Activated naive CD8-positive, alpha-beta T cell (primary cell): Measurements from ENCODE around the gene EMP2.
"Not testable (repeated sequence)": the region's sequence is repeated elsewhere in the genome, so short reads cannot be mapped to it uniquely, and the experiment has no call there.

ENCODE experiments used
- H3K27ac Mint-ChIP-seq: one replicate; pipeline ENCODE4 v1.8.0; 2021; ENCODE audit warnings: mixed read lengths
- H3K27me3 Mint-ChIP-seq: one replicate; pipeline ENCODE4 v1.8.0; 2021; ENCODE audit warnings: mixed read lengths
- H3K36me3 Mint-ChIP-seq: one replicate; pipeline ENCODE4 v1.8.0; 2021; ENCODE audit warnings: mixed read lengths
- H3K4me1 Mint-ChIP-seq: one replicate; pipeline ENCODE4 v1.8.0; 2021; ENCODE audit warnings: low read depth, mixed read lengths
- H3K4me3 Mint-ChIP-seq: one replicate; pipeline ENCODE4 v1.8.0; 2021; ENCODE audit warnings: mild to moderate bottlenecking, mixed read lengths
- H3K9me3 Mint-ChIP-seq: one replicate; pipeline ENCODE4 v1.8.0; 2021; ENCODE audit warnings: low read depth, mixed read lengths

EMP2 gene

DNA sequence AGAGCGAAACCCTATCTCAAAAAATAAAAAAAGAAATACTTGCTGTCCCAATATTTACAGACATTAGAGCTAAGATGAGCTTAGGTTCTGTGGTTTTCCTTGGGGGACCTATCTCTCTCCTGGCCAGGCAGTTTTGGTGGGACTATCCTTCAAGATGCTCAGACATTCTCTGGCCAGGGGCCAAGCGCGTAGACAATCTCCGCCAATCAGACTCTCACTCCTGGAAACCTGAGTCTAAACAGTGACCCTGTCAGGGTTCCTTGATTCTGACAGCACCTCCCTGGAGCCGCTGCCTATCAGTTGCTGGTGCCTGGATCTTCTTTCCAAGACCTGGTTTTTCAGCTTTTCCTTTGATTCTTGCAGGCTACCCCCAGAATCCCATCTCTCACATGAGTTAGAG, 45.6 kb downstream of the EMP2 start:
- H3K4me3 Mint-ChIP-seq, result no peak overlapping the region
- no peaks in the 10 kb centered on the region for H3K9me3 Mint-ChIP-seq
- no peak overlapping the region for H3K27ac Mint-ChIP-seq
- no peaks in the 10 kb centered on the region for H3K36me3 Mint-ChIP-seq
- peaks cover 3% of the 10 kb centered on the region for H3K27me3 Mint-ChIP-seq
- H3K4me1 Mint-ChIP-seq, result no peaks in the 10 kb centered on the region

DNA sequence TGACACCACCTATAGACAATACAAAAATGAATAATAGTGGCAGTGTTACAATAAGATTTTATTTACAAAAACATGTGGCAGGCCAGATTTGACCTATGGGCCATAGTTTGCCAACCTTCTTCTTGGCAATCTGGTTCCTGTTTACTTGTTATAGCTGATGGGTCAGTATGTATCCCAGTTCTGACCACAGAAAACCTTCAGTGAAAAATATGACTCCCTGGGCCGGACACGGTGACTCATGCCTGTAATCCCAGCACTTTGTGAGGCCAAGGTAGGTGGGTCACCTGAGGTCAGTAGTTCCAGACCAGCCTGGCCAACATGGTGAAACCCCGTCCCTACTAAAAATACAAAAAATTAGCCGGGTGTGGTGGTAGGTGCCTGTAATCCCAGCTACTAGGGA, 46.8 kb downstream of the EMP2 start:
- not testable (repeated sequence) for H3K36me3 Mint-ChIP-seq, H3K9me3 Mint-ChIP-seq, H3K4me3 Mint-ChIP-seq, H3K4me1 Mint-ChIP-seq, H3K27ac Mint-ChIP-seq, H3K27me3 Mint-ChIP-seq

DNA sequence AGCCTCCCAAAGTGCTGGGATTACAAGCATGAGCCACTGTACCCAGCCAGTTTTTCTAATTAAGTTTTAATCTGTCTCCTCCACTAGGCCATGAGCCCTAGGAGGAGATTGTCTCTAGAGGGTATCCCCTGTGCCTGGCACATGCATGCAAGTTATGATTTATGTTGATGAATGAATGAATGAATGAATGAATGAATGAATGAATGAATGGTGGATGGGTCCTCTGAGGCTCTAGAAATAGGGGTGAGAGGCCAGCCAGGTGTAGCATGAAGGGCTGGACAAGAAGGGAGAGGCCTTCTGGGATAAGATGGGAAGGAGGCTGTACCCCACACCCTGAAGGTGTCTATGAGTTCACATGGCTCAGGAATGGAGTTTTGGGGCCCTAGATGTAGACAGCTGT, 48.8 kb downstream of the EMP2 start:
- no peaks in the 10 kb centered on the region for H3K4me1 Mint-ChIP-seq

DNA sequence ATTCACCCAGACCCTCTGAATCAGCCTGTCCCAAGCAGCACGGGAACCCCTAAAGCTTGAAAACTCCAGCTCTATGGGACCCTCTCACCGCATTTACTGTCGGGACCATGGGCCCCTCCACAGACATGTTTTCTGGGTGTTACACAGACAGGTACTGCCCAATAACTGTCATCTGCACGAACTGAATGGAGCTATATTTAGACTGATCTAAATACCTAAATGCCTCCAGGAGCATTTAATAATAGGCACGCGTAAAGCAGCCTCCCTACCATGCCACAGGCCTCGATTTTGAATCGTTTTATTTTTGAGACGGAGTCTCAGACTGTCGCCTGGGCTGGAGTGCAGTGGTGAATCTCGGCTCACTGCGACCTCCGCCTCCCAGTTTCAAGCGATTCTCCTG, 49.7 kb downstream of the EMP2 start:
- no peaks in the 10 kb centered on the region for H3K4me1 Mint-ChIP-seq
- no peak overlapping the region for H3K4me3 Mint-ChIP-seq
- no peaks in the 10 kb centered on the region for H3K27me3 Mint-ChIP-seq
- no peak overlapping the region for H3K27ac Mint-ChIP-seq
- no peaks in the 10 kb centered on the region for H3K9me3 Mint-ChIP-seq
- no peaks in the 10 kb centered on the region for H3K36me3 Mint-ChIP-seq

More for the DNA sequence above, 48.8 kb downstream of the EMP2 start:
- Mint-ChIP-seq H3K36me3 (no peaks in the 10 kb centered on the region), H3K9me3 (no peaks in the 10 kb centered on the region), H3K27ac (no peak overlapping the region), H3K27me3 (no peaks in the 10 kb centered on the region), H3K4me3 (no peak overlapping the region)

DNA sequence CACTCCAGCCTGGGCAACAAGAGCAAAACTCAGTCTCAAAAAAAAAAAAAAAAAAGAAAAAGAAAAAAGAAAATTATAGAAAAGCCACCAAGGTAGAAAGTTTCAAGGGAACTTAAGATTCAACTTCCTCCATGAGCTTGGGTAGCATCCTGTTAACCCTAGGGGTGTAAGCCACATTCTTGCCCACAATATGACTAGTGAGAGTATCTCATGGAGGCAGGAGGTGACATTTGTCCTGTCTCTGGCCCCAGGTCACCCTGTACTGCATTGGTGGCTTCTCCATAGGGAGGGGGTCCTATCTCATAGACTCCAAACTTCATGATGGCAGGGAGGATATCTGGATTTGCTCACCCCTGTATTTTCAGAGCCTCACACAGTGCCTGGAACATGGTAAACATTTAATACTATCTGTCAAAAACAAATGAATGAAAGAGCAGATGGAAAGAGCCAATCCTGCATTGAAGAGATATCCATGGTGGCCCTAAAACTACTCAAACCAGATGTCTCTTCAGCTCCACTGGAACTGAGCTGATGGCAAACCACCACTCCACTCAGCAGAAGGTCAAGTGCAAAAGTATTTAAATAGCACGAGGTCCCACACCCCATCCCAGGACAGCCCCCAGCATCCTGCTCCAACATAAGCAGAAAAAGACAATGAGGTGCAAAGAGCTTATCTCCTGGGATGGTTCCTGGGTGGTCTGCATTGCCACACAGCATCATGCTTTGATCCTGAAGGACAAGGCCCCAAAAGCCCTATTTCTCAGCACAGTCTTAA, 50.3 kb downstream of the EMP2 start:
- no peaks in the 10 kb centered on the region for H3K27me3 Mint-ChIP-seq
- no peak overlapping the region for H3K4me3 Mint-ChIP-seq
- H3K4me1 Mint-ChIP-seq, result no peaks in the 10 kb centered on the region
- no peaks in the 10 kb centered on the region for H3K9me3 Mint-ChIP-seq
- H3K36me3 Mint-ChIP-seq, result no peaks in the 10 kb centered on the region
- H3K27ac Mint-ChIP-seq, result no peak overlapping the region

DNA sequence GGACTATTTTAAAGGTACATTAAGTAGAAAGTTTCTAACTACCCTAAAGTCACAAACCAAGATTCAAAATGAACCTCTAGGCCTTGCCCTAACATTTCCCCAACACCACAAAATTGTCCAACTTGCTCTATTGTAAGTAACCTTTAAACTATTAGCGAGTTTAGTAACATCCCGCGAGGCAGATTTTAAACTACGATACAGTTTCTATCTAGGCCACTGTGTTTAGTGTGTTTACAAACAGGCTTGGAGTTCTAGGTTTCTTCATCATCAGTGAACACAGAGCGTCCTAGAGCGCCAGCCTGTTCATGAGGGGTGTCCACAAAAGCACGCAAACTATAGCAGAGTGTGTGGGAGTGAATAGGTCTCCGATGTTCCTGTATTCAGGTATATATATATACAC, 51.8 kb downstream of the EMP2 start:
- Mint-ChIP-seq H3K27ac (no peak overlapping the region), H3K36me3 (no peaks in the 10 kb centered on the region), H3K4me3 (no peak overlapping the region), H3K27me3 (no peaks in the 10 kb centered on the region), H3K4me1 (no peaks in the 10 kb centered on the region), H3K9me3 (no peaks in the 10 kb centered on the region)

DNA sequence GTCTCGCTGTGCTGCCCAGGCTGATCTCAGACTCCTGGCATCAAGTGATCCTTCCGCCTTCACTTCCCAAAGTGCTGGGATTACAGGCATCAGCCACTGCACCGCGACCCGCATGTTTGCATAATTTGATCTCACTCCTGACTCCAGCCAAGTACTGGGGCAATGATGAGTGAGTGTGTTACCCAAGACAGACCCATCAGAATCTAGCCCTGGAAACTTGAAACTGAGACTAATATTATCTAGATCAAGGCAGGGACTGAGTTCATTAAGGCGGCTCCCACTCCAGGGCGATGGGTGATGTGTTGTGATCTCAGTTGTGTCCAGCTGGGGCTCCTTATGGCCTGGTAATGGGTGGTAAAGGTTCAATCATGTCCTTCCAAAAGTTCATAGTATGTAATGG, 53.4 kb downstream of the EMP2 start:
- Mint-ChIP-seq H3K27ac (no peak overlapping the region), H3K36me3 (no peaks in the 10 kb centered on the region), H3K9me3 (no peaks in the 10 kb centered on the region), H3K4me3 (no peak overlapping the region), H3K27me3 (no peaks in the 10 kb centered on the region), H3K4me1 (no peaks in the 10 kb centered on the region)

DNA sequence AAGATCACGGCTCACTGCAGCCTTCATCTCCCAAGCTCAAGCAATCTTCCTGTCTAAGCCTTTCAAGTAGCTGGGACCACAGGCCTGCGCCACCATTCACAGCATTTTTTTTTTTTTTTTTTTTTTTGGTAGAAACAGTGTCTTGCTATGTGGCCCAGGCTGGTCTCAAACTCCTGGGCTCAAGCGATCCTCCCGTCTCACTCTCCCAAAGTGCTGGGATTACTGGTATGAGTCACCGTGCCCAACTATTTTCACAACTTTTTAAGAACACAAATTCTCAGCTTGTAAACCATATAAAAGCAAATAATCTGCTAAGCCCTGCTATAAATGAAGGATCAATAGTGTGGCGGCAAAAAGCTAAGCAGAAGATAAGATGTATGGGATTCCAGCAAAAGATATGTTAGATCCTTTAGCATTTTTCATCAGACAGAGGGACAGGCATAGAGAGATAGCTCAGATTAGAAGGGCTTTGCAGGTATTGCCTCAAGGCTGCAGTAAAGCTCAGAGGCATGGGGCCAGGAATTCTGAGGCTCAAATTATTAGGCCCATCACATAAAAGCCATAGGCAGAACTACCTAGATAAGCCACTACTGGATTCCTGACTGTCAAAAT, 55.1 kb downstream of the EMP2 start:
- Mint-ChIP-seq H3K9me3 (no peaks in the 10 kb centered on the region), H3K4me1 (peaks cover 2% of the 10 kb centered on the region), H3K27ac (no peak overlapping the region), H3K27me3 (peaks cover 4% of the 10 kb centered on the region), H3K4me3 (no peak overlapping the region), H3K36me3 (no peaks in the 10 kb centered on the region)

DNA sequence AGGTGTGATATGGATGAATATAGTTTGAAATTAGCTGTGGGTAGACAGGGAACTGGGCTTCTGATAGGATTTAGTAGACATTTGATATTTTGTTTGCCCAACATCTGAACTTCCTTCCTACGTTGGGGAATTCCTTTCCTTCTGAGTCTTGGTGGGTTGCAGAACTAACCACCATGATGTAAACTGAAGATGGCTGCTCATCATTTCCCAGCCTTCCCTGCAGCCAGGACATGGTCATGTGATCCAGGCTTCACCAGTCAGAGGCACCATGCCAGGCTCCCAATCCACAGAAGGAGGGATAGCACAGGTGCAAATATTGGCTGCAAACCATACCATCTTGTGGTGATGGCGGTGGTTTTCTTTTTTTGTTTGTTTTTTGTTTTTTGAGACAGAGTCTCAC, 57.4 kb downstream of the EMP2 start:
- Mint-ChIP-seq H3K4me3 (no peak overlapping the region), H3K27me3 (peaks cover 6% of the 10 kb centered on the region), H3K27ac (no peak overlapping the region), H3K9me3 (no peaks in the 10 kb centered on the region), H3K4me1 (peaks cover 2% of the 10 kb centered on the region), H3K36me3 (no peaks in the 10 kb centered on the region)

DNA sequence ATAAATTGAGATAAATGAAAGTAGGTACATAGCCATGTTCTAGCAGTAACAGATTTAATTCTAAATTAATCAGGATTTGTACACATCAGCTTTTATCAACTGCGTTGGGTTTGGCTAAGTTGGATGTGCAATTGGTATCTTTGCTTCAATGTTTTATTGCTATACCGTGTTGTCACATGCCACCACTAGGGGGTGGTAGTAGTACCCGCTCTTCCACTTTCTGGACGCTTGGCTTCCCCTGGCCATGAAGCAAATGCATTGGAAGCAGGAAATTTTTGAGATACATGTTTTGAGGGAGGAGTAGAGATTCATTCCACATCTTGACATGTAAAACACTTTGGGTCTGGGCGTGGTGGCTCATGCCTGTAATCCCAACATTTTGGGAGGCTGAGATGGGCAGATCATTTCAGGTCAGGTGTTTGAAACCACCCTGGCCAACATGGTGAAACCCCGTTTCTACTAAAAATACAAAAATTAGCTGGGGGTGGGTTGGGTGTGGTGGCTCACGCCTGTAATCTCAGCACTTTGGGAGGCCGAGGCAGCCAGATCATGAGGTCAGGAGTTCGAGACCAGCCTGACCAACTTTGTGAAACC, 58.6 kb downstream of the EMP2 start:
- H3K4me3 Mint-ChIP-seq, result no peak overlapping the region
- H3K9me3 Mint-ChIP-seq, result no peaks in the 10 kb centered on the region
- peaks cover 6% of the 10 kb centered on the region for H3K27me3 Mint-ChIP-seq
- H3K4me1 Mint-ChIP-seq, result peaks cover 2% of the 10 kb centered on the region
- H3K27ac Mint-ChIP-seq, result no peak overlapping the region
- H3K36me3 Mint-ChIP-seq, result no peaks in the 10 kb centered on the region

DNA sequence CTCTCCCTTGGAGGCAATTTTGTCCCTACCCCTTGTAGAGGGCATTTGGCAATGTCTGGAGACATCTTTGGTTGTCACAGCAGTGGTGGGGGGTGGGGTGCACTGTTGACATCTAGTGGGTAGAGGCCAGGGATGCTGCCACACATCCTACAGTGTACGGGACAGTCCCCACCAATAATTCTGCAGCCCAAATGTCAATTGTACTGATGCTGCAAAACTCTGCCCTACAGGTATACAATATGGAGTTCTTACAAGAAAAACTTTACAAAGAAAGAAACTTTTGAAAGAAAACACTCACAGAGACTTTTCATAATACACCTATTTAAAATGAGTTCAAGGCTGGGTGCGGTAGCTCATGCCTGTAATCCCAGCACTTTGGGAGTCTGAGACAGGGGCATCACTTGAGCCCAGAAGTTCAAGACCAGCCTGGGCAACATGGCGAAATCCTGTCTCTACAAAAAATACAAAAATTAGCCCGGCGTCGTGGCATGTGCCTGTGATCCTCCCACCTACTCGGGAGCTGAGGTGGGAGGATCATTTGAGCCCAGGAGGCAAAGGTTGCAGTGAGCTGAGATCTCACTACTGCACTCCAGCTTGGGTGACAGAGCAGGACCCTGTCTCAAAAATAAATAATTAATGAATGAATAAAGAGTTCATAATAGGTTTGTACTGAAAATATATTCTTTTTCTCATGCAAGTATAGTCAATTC, 59.4 kb downstream of the EMP2 start:
- Mint-ChIP-seq H3K4me3 (no peak overlapping the region), H3K9me3 (no peaks in the 10 kb centered on the region), H3K27me3 (peaks cover 6% of the 10 kb centered on the region), H3K27ac (no peak overlapping the region), H3K36me3 (no peaks in the 10 kb centered on the region), H3K4me1 (peaks cover 2% of the 10 kb centered on the region)

DNA sequence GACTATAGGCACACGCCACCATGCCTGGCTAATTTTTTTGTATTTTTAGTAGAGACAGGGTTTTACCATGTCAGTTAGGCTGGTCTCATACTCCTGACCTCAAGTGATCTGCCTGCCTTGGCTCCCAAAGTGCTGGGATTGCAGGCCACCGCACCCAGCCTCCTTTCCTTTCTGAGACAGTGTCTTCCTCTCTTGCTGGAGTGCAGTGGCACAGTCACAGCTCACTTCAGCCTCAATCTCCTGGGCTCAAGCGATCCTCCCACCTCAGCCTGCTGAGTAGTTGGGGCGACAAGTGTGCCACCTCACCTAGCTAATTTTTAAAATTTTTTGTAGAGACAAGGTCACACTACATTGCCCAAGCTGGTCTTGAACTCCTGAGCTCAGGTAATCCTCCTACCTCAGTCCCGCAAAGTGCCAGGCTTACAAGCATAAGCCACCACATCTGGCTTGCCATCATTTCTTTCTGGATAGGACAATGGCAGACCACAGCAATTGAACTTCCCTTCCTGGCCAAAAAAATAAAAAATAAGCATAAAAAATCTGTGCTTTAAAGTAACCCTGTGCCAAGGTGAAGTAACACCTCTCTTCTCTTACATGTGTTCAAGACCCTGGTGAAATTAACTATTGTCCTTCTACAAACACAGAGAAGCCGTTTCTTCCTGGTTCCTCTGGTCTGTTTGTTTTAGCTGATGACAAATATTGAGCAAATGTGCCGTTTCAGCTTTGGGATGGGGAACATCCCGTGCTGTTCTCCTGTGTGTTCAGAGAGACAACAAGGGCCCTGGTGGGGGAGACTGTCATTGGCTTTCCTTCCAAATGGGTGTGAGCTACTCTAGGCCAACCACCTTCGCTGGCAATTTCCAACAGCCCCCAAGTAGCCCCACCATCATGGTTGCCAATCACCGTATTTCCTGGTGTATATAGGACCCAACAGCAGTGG, 60.2 kb downstream of the EMP2 start:
- H3K4me1 Mint-ChIP-seq, result peaks cover 2% of the 10 kb centered on the region
- no peak overlapping the region for H3K4me3 Mint-ChIP-seq
- H3K27ac Mint-ChIP-seq, result no peak overlapping the region
- H3K27me3 Mint-ChIP-seq, result peaks cover 6% of the 10 kb centered on the region
- no peaks in the 10 kb centered on the region for H3K36me3 Mint-ChIP-seq
- H3K9me3 Mint-ChIP-seq, result no peaks in the 10 kb centered on the region

DNA sequence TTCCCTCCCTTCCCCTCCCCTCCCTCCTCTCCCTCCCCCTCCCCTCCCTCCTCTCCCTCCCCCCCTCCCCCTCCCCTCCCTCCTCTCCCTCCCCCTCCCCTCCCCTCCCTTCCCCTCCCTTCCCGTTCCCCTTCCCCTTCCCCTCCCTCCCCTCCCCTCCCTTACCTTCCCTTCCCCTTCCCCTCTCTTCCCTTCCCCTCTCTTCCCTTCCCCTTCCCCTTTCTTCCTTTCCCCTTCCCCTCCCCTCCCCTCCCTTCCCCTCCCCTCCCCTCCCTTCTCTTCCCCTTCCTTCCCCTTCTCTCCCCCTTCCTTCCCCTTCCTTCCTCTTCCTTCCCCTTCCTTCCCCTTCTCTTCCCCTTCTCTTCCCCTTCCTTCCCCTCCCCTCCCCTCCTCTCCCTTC, 61.1 kb downstream of the EMP2 start:
- Mint-ChIP-seq H3K4me3 (no peak overlapping the region), H3K9me3 (no peaks in the 10 kb centered on the region), H3K4me1 (peaks cover 2% of the 10 kb centered on the region), H3K27ac (no peak overlapping the region), H3K36me3 (no peaks in the 10 kb centered on the region), H3K27me3 (peaks cover 6% of the 10 kb centered on the region)

DNA sequence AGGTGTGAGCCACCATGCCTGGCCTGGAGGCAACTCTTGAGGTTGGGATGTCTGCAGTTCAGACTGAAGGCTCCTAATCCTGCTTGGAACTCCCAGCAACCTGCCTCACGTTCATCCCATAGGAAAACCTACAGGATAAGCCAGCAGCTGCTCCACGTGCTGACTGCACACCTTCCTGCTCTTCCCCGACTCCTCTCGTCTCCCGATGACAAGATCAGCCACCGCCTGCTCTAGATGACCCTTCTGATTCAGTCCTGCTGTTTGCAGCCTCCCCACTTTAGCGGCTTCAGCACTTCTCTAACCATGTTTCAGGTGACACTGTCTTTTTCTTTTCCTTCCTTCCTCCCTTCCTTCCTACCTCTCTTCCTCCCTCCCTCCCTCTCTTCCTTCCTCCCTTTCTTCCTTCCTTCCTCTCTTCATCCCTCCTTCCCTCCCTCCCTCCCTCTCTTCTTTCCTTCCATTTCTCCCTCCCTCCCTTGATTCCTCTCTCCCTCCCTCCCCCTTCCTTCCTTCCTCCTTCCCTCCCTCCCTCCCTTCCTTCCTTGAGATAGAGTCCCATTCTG, 61.8 kb downstream of the EMP2 start:
- no peak overlapping the region for H3K4me3 Mint-ChIP-seq
- H3K4me1 Mint-ChIP-seq, result peaks cover 2% of the 10 kb centered on the region
- H3K9me3 Mint-ChIP-seq, result no peaks in the 10 kb centered on the region
- no peaks in the 10 kb centered on the region for H3K36me3 Mint-ChIP-seq
- H3K27ac Mint-ChIP-seq, result no peak overlapping the region
- peaks cover 6% of the 10 kb centered on the region for H3K27me3 Mint-ChIP-seq
